Measurements from ENCODE around the gene ZNF608.

Gene ZNF608

GRCh38 chr5:124745928-124746915 lies at the start of gene ZNF608:
Gene ZNF608, minus strand, starts transcription at chr5:124746639. Its CDS starts 1,650 bp downstream, at chr5:124744989.
- TF ChIP-seq CTCF (IDR thresholded peaks at IDR 0.05; ENCODE audit: low read depth, low read length, missing control alignments), result no peak
- peak within 1 kb of the TSS; percentile 70 for H3K4me3 ChIP-seq (ENCODE audit: low read depth, low read length)
- no peak for DNase-seq (ENCODE audit: low read depth)

- DNase-seq (ENCODE audit: low read depth), result peak; percentile 25
- H3K4me3 ChIP-seq (ENCODE audit: low read depth, low read length), result no peak overlapping the region; the same call in 1 of the 2 replicates
- TF ChIP-seq CTCF (IDR thresholded peaks at IDR 0.05; ENCODE audit: low read depth, low read length, missing control alignments), result no peak
Measured at GRCh38 chr5:124795829-124796228, 49.4 kb upstream of the ZNF608 start.

GRCh38 chr5:124790895-124791732 lies 44.7 kb upstream of the ZNF608 start:
- TF ChIP-seq CTCF (IDR thresholded peaks at IDR 0.05; ENCODE audit: low read depth, low read length, missing control alignments), result no peak
- no peak overlapping the region for H3K4me3 ChIP-seq (ENCODE audit: low read depth, low read length)
- no peak for DNase-seq (ENCODE audit: low read depth)

- no peak overlapping the region for H3K4me3 ChIP-seq (ENCODE audit: low read depth, low read length)
- TF ChIP-seq CTCF (IDR thresholded peaks at IDR 0.05; ENCODE audit: low read depth, low read length, missing control alignments), result no peak
- DNase-seq (ENCODE audit: low read depth), result no peak
Measured at GRCh38 chr5:124790301-124790894, 44.0 kb upstream of the ZNF608 start.

GRCh38 chr5:124789104-124789605 lies 42.7 kb upstream of the ZNF608 start:
- no peak overlapping the region for H3K4me3 ChIP-seq (ENCODE audit: low read depth, low read length)

More at GRCh38 chr5:124789104-124789605, 42.7 kb upstream of the ZNF608 start:
- TF ChIP-seq CTCF (IDR thresholded peaks at IDR 0.05; ENCODE audit: low read depth, low read length, missing control alignments), result no peak
- no peak for DNase-seq (ENCODE audit: low read depth)
